Spleen (tissue), 13 donors: Measurements from ENCODE around the gene ZNF177. TPM values are rescaled to one million over a fixed set of nuclear protein-coding genes. Genes with fewer than 3 reads are reported as not detected.
"Not testable (repeated sequence)": the region's sequence is repeated elsewhere in the genome, so short reads cannot be mapped to it uniquely, and the experiment has no call there.

Experiments
- DNase-seq: peaks from one replicate; pipeline ENCODE4 v3.0.0-alpha.2; 2020
- H3K27ac ChIP-seq, 8 donors: fragments of 200-600 bp; sonication (generic) in 7 of 8; 1 replicate in 4 of 8; 2 replicates in 4 of 8; pipeline versions ENCODE4 v1.5.0 to v1.8.0; 2016 to 2021; ENCODE audit warnings: inconsistent platforms in 4 of 8, mild to moderate bottlenecking in 4 of 8, moderate library complexity in 1 of 8
- H3K27me3 ChIP-seq, 7 donors: fragments of 200-600 bp; sonication (generic) in 6 of 7; replicated peaks in 1 of 7; 1 replicate in 4 of 7; 2 replicates in 3 of 7; pipeline versions ENCODE4 v1.5.0 to v1.8.0; 2016 to 2021; ENCODE audit warnings: inconsistent platforms in 3 of 7, mild to moderate bottlenecking in 1 of 7
- H3K36me3 ChIP-seq, 6 donors: fragments of 200-600 bp; sonication (generic) in 5 of 6; 1 replicate in 4 of 6; 2 replicates in 2 of 6; pipeline versions ENCODE4 v1.5.0 to v1.8.0; 2016 to 2021; ENCODE audit warnings: inconsistent platforms in 2 of 6
- H3K4me1 ChIP-seq, 6 donors: fragments of 200-600 bp; sonication (generic) in 5 of 6; 1 replicate in 3 of 6; 2 replicates in 3 of 6; pipeline versions ENCODE4 v1.5.0 to v1.8.0; 2016 to 2021; ENCODE audit warnings: inconsistent platforms in 3 of 6
- H3K4me3 ChIP-seq, 8 donors: fragments of 200-600 bp; sonication (generic) in 7 of 8; 1 replicate in 4 of 8; 2 replicates in 4 of 8; pipeline versions ENCODE4 v1.5.0 to v1.8.0; 2016 to 2021; ENCODE audit warnings: inconsistent platforms in 4 of 8, mild to moderate bottlenecking in 4 of 8, moderate library complexity in 2 of 8
- H3K9me3 ChIP-seq, 8 donors: fragments of 200-600 bp; sonication (generic) in 7 of 8; 1 replicate in 4 of 8; 2 replicates in 4 of 8; pipeline versions ENCODE4 v1.5.0 to v1.8.0; 2016 to 2021; ENCODE audit warnings: inconsistent platforms in 4 of 8
- POLR2A ChIP-seq, 3 donors: fragments of 450-650 bp; IDR thresholded peaks; one replicate each; pipeline ENCODE4 v1.5.1; 2017; ENCODE audit warnings: antibody characterized with exemption in 3 of 3, mild to moderate bottlenecking in 1 of 3
- POLR2AphosphoS5 ChIP-seq, 3 donors: sonication (generic); formaldehyde crosslinking; IDR thresholded peaks; one replicate each; pipeline ENCODE4 v1.5.1; 2017; ENCODE audit warnings: antibody characterized with exemption in 3 of 3
- WGBS, 5 donors: extraction: QIAGEN DNeasy Blood & Tissue Kit in 3 of 5; methylation state at CpG; one replicate each; pipeline versions ENCODE4 v1.1.5 to v1.1.7; 2013 to 2018; 5-methylcytosine and 5-hydroxymethylcytosine counted together
- intact Hi-C: fragments of 100-400 bp; cut with DNase I; formaldehyde crosslinking; loops from one replicate; pipeline ENCODE4 v1.15.0; 2023; ENCODE audit warnings: low total_unique reads
- long read RNA-seq, 2 donors: transcript quantifications; one replicate each; lab custom pipeline, GENCODE V29; 2026
- polyA plus RNA-seq, 3 donors: library from polyadenylated mRNA; stranded (reverse); fragments of 200-250 nt; gene quantifications; one replicate each; pipeline ENCODE4 v1.2.1, GENCODE V29; 2013
- total RNA-seq, 7 donors: library from RNA; depleted of rRNA in 3 of 7; stranded (reverse); fragments of >200 nt in 3 of 7; fragmentation: NEBNext Ultra II Directional in 4 of 7; extraction: Animal tissue kit (Norgen Biotek cat#: 25700) in 4 of 7; gene quantifications; one replicate each; pipeline versions ENCODE4 v1.1.0 to v1.2.1, GENCODE V29; 2016 to 2021
- TF ChIP-seq, protein P1 (sequence below), 11 experiments: fragments of 200-600 bp in 7 of 11; fragments of 450-650 bp in 4 of 11; sonication (generic) in 4 of 11; IDR thresholded peaks in 8 of 11; conservative IDR thresholded peaks in 3 of 11; 1 replicate in 7 of 11; 2 replicates in 4 of 11; pipeline versions ENCODE4 v1.4.0 to v1.8.0; 2016 to 2021; ENCODE audit warnings: antibody characterized with exemption in 11 of 11, inconsistent platforms in 4 of 11, mild to moderate bottlenecking in 1 of 11
- donor health status: healthy with polysubstance abuse.
- donor health status: DM: no; HTN: no; CAD: no; lungs with moderate emphysema.
- donor health status: DM: no; HTN: no; CAD: no.
- donor health status: Bipolar disorder and iron deficiency.
- donor health status: healthy.
- donor health status: DM: no; HTN: no; CAD: no.
- donor health status: DM: yes; HTN: yes; CAD: no.

The ZNF177 gene
- total RNA-seq (1 to 10 TPM; 1.1 to 5.2 (median 2.3) TPM), polyA plus RNA-seq (1 to 10 TPM; 2.0 to 3.0 (median 2.9) TPM)
- long read RNA-seq, donor 1, partial matches to known transcripts: 9 of 9 reads
- long read RNA-seq, donor 1, other reads (novel, unspliced or antisense): 0 of 9 reads
- long read RNA-seq, donor 2: 0 reads

DNA sequence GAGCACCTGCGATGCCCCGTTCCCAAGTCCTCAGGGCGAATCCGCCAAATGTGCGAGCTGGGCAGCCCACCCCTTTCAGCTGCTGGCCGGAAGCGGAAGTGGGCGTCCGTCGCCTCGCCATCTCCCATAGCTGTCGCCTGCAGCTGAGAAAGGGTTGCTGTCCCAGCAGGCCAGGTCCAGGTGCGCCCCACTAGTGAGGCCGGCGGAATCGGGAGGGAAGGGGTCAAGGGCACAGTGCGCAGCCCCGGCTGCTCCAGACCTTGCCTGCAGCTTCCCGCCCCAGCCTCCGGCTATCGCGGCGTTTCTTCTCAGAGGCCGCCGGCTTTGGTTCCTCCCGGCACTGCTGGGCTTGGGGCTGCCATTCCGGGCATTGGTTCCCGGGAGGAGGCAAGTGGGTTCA is at the start of gene ZNF177:
Gene ZNF177 (plus strand): TSS at position 109 of the 400 bp plus-strand sequence. CDS start 15,299 bp downstream, outside the sequence.
- no peak for DNase-seq
- Histone ChIP-seq H3K27me3 (peaks cover 0 to 11% (median 0%) of the 10 kb centered on the region in 7 donors), H3K4me1 (no peaks in the 10 kb centered on the region), H3K9me3 (peaks cover 9 to 100% (median 100%) of the 10 kb centered on the region in 8 donors), H3K27ac (no peak within 1 kb of the TSS), H3K4me3 (peak within 1 kb of the TSS in 3 of 8 donors; percentile 4 to 33 (median 6)), H3K36me3 (peaks cover 0 to 43% (median 6%) of the 10 kb centered on the region in 6 donors)
- TF ChIP-seq, protein P1, sequence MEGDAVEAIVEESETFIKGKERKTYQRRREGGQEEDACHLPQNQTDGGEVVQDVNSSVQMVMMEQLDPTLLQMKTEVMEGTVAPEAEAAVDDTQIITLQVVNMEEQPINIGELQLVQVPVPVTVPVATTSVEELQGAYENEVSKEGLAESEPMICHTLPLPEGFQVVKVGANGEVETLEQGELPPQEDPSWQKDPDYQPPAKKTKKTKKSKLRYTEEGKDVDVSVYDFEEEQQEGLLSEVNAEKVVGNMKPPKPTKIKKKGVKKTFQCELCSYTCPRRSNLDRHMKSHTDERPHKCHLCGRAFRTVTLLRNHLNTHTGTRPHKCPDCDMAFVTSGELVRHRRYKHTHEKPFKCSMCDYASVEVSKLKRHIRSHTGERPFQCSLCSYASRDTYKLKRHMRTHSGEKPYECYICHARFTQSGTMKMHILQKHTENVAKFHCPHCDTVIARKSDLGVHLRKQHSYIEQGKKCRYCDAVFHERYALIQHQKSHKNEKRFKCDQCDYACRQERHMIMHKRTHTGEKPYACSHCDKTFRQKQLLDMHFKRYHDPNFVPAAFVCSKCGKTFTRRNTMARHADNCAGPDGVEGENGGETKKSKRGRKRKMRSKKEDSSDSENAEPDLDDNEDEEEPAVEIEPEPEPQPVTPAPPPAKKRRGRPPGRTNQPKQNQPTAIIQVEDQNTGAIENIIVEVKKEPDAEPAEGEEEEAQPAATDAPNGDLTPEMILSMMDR (IDR thresholded peaks at IDR 0.05 in 8 of 11, conservative IDR thresholded peaks at IDR 0.05 in 3 of 11): no peak
- TF ChIP-seq POLR2AphosphoS5 (IDR thresholded peaks at IDR 0.05): peak in 2 of 3 donors; percentile 25 to 44
- WGBS, 5 donors: 3 to 17% (median 4%) methylated on average over 17 to 28 of the region's 28 CpGs
- intact Hi-C loops: no loop called here

DNA sequence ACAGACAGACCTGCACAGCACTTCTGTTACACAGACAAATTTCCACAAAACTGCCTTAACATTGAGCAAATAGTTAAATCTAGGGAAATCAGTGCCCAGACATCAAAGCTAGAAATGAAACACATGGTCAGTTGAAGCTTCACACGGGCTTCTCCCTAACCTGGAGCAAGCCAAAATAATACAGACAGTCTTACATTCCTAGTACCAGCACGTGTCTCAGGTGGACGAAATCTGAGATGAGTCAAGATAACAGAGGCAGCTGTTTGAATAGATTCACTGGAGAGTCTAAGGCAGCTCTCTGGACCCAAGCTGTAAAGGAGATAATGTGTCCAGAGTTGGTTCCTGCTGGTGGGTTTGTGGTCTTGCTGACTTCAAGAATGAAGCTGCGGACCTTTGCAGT is 49.1 kb upstream of the ZNF177 start:
- peaks cover 0 to 83% (median 34%) of the 10 kb centered on the region in 8 donors for H3K9me3 ChIP-seq
- intact Hi-C loops: loop anchor here (10.0 kb wide), 2 partner anchors 271 to 481 kb away; partner anchors contain the start of gene ZNF121
- 70 to 80% (median 79%) methylated on average over 4 of the region's 4 CpGs for WGBS, 5 donors

DNA sequence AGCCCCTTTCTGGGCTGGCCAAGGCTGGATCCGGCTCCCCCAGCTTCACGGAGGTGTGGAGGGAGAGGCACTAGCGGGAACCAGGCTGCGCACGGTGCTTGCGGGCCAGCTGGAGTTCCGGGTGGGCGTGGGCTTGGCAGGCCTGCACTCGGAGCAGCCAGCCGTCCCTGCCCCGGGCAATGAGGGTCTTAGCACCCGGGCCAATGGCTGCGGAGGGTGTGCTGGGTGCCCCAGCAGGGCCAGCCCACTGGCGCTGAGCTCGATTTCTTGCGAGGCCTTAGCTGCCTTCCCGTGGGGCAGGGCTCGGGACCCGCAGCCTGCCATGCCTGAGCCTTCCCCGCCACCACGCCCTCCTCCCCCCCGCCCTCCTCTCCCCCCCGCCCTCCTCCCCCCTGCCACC is 41.5 kb upstream of the ZNF177 start:
- H3K9me3 ChIP-seq: peaks cover 0 to 84% (median 36%) of the 10 kb centered on the region in 8 donors
- no peaks in the 10 kb centered on the region for H3K27me3 ChIP-seq
- intact Hi-C loops: no loop called here
- H3K27ac ChIP-seq: no peak overlapping the region
- peaks cover 5 to 20% (median 10%) of the 10 kb centered on the region in 6 donors for H3K4me1 ChIP-seq
- DNase-seq: no peak
- H3K4me3 ChIP-seq: no peak overlapping the region
- 92 to 96% (median 96%) methylated on average over 13 to 23 of the region's 23 CpGs for WGBS, 5 donors
- TF ChIP-seq POLR2AphosphoS5 (IDR thresholded peaks at IDR 0.05) (no peak), POLR2A (IDR thresholded peaks at IDR 0.05) (no peak)
- TF ChIP-seq, protein P1 (IDR thresholded peaks at IDR 0.05 in 8 of 11, conservative IDR thresholded peaks at IDR 0.05 in 3 of 11): no peak
- H3K36me3 ChIP-seq: peaks cover 0 to 16% (median 6%) of the 10 kb centered on the region in 6 donors

More for the DNA sequence above, 49.1 kb upstream of the ZNF177 start:
- Histone ChIP-seq H3K27ac (no peak overlapping the region), H3K27me3 (no peaks in the 10 kb centered on the region), H3K36me3 (no peaks in the 10 kb centered on the region), H3K4me3 (no peak overlapping the region), H3K4me1 (peaks cover 0 to 11% (median 6%) of the 10 kb centered on the region in 6 donors)
- TF ChIP-seq POLR2A (IDR thresholded peaks at IDR 0.05): no peak
- TF ChIP-seq POLR2AphosphoS5 (IDR thresholded peaks at IDR 0.05): no peak
- TF ChIP-seq, protein P1 (IDR thresholded peaks at IDR 0.05 in 8 of 11, conservative IDR thresholded peaks at IDR 0.05 in 3 of 11): no peak
- DNase-seq: no peak

DNA sequence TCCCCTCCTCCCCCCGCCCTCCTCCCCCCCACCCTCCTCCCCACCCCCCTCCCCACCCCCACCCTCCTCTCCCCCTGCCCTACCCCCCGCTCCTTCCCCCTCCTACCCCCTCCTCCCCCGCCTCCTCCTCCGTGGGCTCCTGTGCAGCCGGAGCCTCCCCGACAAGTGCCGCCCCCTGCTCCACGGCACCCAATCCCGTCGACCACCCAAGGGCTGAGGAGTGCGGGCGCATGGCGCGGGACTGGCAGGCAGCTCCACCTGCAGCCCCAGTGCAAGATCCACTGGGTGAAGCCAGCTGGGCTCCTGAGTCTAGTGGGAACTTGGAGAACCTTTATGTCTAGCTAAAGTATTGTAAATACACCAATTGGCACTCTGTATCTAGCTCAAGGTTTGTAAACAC is 41.1 kb upstream of the ZNF177 start:
- WGBS, 5 donors: 92 to 99% (median 95%) methylated on average over 2 to 11 of the region's 14 CpGs
- peak; percentile 72 for DNase-seq
- H3K36me3 ChIP-seq: peaks cover 0 to 20% (median 8%) of the 10 kb centered on the region in 6 donors
- H3K9me3 ChIP-seq: peaks cover 0 to 84% (median 40%) of the 10 kb centered on the region in 8 donors
- H3K4me3 ChIP-seq, intact Hi-C loops, H3K27me3 ChIP-seq, H3K27ac ChIP-seq: not testable (repeated sequence)
- H3K4me1 ChIP-seq: peaks cover 5 to 20% (median 10%) of the 10 kb centered on the region in 6 donors

DNA sequence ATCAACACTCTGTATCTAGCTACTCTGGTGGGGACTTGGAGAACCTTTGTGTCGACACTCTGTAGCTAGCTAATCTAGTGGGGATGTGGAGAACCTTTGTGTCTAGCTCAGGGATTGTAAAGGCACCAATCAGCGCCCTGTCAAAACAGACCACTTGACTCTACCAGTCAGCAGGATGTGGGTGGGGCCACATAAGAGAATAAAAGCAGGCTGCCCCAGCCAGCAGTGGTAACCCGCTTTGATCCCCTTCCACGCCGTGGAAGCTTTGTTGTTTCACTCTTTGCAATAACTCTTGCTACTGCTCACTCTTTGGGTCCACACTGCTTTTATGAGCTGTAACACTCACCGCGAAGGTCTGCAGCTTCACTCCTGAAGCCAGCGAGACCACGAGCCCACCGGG is 40.6 kb upstream of the ZNF177 start:
- Histone ChIP-seq H3K9me3 (peaks cover 4 to 84% (median 45%) of the 10 kb centered on the region in 8 donors), H3K36me3 (peaks cover 0 to 24% (median 13%) of the 10 kb centered on the region in 6 donors), H3K4me1 (peaks cover 5 to 20% (median 10%) of the 10 kb centered on the region in 6 donors)
- H3K27ac ChIP-seq, H3K27me3 ChIP-seq, intact Hi-C loops, DNase-seq, H3K4me3 ChIP-seq: not testable (repeated sequence)
- WGBS, 5 donors: 94 to 97% (median 96%) methylated on average over 9 to 10 of the region's 10 CpGs
